NCI-H82 (cell line): ENCODE data around the gene ZBTB17.
A peak's percentile ranks its signal among the peaks of the same experiment; 100 is the strongest.

Experiments
- DNase-seq: peaks from one replicate; lab custom pipeline; 2025; lab: John Stamatoyannopoulos, UW

ZBTB17 gene

DNA sequence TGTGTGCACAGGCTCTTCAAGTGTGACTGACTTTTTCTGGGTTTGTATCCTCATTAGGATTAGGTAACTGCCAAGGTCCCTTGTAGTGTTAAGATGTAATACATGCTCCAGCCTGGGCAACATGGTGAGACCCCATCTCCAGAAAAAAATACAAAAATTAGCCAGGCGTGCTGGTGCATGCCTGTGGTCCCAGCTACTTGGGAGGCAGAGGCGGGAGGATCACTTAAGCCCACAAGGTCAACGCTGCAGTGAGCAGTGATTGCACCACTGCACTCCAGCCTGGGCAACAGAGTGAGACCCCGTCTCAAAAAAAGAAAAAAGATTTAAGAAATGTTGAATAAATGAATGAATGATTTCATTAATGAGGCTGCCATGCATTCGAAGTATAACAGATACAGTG lies 15.1 kb downstream of the ZBTB17 start:
- DNase-seq = no peak

DNA sequence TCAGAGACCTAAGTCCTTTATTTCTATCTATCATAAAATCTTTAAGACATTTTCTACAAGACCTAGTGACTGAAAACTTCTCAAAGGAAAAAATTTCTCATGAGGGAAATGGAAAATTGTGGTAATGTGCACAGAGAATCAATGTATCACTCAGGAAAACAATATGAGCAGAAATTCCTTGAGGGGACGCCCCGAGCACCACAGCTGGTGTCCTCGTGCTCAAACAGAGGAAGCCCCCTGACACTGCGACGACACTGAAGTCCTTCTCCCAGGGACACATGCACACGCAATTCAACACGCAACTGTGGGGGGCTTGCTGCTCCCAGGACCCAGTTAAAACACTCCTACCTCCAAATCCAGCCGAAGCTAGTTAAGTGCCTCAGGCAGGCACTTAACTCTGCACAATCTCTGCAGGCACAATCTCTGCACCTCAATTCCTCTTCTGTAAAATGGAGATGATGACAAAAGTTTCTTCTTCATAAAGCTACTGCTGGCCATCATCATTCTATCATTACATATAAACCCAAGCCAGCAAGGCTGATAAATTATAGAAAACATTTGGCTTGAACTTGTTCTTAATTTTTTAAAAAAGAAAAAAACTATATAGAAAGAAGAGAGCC lies 16.0 kb downstream of the ZBTB17 start:
- DNase-seq = no peak

DNA sequence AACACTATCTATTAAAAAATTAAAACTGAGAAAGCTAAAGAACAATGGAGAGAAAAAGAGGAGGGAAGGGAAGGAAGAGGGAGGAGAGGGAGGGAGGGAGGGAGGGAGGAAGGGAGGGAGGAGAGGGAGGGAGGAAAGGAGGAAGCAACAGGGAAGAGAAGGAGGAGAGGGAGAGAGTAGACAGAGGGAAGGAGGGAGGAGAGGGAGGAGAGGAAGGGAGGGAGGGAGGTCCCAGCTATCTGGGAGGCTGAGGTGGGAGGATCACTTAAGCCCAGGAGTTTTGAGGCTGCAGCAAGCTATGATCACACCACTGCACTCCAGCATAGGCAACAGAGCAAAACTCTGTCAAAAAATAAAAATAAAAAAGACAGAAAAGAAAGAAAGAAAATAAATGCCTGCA lies 16.5 kb downstream of the ZBTB17 start:
- no peak for DNase-seq

- DNase-seq = peak; percentile 32
Observed at GRCh38 chr1:15958793-15959192, 17.1 kb downstream of the ZBTB17 start.

- DNase-seq = no peak
Observed at GRCh38 chr1:15958111-15958510, 17.8 kb downstream of the ZBTB17 start.

DNA sequence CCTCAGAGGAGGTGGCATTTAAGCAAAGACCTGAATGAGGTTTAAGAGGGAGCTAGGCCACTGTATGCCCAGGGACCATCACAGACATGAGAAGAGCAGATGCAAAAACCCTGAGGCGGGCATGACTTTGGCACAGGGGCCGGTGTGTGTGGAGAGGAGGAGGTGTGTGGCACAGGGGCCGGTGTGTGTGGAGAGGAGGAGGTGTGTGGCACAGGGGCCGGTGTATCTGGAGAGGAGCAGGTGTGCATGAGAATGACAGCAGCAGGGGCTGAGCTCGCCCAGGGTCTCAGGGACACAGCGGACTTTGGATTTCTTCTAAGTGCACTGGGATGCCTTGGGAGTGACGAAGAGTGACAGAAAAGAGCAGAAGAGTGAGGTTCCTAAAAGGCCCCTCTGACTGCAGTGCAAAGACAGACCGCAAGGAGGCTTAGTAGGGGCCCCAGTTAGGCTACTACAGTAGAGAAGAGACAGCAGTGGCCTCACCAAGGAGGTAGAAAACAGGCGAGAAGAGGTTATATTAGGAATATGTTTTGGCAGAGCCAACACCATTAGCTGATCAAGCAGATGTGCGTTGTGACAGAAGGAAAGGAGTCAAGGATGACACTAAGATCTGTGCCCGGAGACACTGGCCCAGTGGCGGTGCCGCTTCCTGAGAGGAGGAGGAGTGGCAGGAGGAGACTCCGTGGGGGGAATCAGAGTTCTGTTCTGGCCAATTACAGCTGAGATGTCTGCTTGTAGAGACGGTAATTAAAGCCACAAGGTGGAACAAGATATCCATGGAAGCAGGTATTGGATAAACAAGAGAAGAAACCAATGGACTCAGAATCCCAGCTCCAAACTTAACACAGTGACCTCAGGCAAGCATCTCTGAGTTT lies 18.4 kb downstream of the ZBTB17 start:
- DNase-seq = peak; percentile 39

- no peak for DNase-seq
Observed at GRCh38 chr1:15956150-15956549, 19.8 kb downstream of the ZBTB17 start.

- DNase-seq = no peak
Observed at GRCh38 chr1:15955552-15955951, 20.3 kb downstream of the ZBTB17 start.

DNA sequence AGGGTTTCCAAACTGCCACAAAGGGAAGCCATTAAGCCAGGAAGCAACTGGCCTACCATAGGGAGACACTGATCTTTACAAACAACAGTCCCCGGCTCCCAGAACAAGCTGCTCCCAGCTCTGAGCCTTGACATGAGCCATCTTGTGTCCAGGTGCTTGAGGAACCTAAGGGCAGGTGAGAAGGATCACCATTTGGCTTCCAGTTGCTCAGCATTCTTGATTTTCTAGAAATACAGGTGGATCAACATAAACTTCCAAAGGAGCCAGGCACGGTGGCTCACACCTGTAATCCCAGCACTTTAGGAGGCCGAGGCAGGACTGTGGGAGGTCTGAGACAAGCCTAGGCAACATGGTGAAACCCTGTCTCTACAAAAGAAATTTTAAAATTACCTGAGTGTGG lies 21.6 kb downstream of the ZBTB17 start:
- DNase-seq = no peak

GRCh38 chr1:15953791-15954241 lies 22.1 kb downstream of the ZBTB17 start:
- no peak for DNase-seq

DNA sequence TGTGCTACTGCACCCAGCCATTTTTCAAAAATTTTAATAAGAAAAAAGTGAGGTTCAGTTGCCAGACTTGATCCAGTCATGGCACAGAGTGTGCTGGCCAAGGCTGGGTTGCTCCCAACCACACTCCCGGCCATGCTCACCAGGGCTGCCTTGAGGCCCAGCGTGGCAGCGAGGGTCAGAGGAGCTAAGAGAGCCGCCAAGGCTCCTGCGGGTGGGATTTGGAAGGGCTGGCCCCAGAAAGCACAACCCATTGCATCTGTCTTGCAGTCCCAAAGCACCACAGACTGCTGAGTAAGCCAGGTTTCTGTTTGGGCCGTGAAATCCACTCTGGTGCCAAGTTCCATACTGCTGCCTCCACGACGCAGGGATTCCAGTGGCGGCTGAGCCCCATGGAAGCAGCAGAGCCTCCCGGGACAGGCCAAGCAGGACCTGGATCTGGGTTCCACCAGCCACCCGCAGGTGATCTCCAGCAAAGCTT lies 22.6 kb downstream of the ZBTB17 start:
- DNase-seq = no peak

DNA sequence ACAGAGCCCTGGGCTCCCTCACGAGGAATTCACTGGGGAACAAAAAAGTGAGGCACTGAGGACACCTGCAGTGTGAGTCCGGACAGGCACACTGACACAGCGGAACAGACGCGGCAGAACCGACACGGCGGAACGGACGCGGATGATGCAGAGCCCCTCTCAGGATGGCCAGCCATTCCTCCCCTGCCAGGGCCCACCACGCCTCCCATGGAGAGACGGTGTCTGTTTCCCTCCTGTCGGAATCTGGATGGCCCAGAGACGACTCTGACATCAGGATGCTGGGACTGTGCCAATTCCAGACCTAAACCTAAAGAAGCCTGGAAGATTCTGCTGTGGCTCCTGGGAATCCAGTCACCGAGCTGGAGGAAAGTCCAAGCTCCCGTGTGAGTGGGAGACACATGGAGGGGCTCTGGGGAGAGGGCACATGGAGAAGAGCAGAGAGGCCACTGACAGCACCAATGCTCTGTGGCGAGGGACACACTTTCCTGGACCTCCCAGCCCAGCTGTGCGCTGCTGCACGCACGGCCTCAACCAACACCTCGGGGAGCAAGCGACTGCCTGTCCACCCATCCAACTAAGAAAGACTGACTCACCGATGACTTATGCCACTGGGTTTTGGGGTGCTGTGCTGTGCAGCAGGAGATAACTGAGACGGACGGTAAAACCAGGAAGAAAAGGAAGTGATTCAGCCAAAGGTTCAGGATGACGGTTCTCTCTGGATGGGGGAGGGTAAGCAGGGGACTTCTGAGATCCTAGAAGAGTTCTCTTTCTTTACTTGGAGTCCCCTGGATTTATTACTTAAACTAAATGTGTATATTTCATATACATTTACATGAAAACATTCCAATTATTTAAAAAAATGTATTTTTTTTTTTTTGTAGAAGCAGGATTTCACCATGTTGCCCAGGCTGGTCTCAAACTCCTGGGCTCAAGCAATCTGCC lies 23.3 kb downstream of the ZBTB17 start:
- DNase-seq = no peak

DNA sequence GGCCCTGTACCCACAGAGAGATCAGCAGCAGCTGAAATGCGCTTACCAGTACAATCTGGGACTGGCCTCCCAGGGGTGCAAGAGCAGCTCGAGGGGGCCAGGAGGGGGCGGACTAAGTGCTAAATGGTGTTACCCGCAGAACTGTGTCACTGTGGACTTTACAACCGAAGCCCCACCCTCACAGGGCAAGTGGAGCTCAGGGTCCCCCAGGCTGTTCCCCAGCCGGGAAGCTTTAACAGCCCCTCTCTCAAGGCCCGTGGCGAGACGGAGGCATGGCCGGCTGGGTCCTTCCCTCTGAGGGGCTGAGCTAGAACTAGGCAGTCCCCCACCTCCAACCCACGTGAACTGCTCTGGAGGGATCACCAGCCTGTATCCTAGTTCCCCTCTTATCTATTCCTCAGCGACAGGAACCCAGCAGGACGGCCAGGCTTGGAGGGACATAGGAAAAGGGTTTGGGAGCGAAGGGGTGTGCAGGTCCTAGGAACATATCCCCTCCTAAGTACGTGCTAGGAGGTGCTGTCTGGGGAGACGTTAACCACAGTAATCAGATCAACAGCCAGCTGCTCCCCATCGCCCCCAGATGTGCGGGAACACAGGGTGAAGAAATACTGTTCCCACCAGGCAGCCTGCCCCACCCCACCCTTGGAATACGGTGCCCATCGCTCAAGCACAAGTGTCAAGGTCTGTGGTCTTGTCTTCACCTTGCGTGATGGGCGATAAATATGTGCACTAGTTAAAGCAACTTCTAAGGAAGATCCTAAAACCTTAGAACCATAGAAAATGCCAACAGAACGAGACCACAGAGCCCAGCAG lies 24.4 kb downstream of the ZBTB17 start:
- DNase-seq = no peak

DNA sequence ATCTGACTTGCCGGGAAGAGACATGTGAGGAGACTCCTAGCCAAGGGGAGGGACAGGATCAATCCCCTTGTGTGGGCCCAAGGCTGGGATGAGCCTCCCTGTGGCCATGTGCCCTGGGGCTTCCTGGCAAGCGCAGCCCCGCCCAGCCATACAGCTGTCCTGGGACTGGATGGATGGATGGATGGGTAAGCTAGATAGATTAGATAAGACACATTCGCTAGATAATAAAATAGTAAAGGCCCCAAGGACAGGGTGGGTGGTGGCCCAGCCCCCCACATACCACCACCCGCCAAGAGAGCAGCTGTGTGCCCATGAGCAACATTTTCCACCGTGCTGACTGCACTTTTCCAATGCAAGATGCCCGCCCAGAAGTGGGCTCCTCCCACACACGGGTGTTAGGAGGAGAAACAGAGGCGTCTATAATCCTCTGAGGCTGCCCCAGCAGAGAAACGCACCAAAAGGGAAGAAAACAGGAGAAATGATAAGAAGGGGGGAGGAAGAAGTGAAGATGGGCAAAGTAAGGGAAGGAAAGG lies 25.1 kb downstream of the ZBTB17 start:
- DNase-seq = no peak

GRCh38 chr1:15950302-15950701 lies 25.6 kb downstream of the ZBTB17 start:
- DNase-seq = no peak

GRCh38 chr1:15949453-15950245 lies 26.3 kb downstream of the ZBTB17 start:
- DNase-seq = no peak

DNA sequence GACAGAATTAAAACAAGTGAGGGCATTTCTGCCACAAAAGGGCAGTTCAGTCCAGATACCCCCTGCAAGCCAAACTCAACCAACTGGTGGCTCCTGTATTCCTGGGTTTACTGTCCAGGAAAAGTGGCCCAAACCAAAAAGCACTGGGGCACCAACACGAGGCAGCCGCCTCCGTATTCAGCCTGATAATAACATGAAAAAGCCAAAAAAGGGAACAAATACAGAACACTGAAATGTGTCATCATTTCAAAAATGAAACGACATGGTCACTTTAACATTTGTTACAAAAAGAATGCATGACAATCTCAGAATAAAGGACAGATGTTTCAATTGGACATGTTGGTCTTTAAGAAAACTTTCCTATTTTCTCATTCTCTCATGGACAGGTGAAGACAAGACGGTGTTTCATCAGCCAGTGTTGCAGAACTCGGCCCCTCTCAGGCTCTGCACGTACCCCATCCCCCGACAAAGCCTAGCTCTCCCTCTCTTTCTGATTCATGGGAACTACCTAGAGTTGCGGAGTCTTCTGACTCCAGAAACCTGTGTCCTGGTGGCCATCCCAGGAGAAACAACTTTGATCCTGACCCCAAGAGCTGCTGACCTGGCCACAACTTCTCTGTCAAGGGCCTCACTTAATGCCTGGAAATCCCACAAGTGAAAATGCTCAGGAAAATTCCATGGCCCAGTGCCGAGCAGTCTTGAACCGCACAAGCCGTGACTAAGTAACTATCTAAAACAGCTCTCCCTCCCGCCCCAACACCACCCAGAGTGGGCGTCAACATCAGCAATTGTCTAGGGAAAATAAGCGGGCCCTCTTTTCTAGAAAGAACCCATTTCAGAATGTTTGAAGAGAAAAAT lies 27.1 kb downstream of the ZBTB17 start:
- no peak for DNase-seq

DNA sequence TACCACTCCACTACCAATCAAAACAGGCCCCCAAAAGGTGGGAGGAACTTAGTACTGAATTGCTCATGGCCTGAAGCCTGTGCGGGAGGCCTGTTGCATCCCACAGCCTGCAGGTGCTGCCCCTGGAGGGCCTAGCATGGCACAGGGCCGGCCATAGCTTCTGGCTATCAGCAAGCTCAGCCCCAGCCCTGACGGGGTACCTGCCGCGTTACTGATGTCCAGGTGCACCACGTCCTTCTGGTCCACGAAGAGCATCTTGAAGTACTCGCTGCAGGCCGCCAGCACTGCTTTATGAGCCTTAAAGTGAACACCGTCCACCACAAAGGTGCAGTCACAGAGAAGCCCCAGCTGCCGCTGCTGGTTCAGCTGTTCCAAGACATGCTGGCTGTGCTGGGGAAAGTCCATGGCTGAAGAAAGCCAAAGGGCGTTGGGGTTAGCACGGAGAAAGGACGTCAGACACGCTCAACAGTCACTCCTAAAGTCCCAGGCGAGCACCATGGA lies 27.8 kb downstream of the ZBTB17 start:
- DNase-seq = no peak
